Hepatocyte (in vitro differentiated cells): ENCODE measurements around the gene RASGRF2. TPM values are rescaled to one million over a fixed set of nuclear protein-coding genes. Genes with fewer than 3 reads are reported as not detected.

Source experiments
- DNase-seq: peaks from one replicate; pipeline ENCODE4 v3.0.0-alpha.2; 2016; ENCODE audit warnings: low spot score
- H2AFZ ChIP-seq: fragments of 200-600 bp; sonication (generic); 2 replicates; pipeline ENCODE4 v1.6.0; 2016; ENCODE audit warnings: antibody characterized with exemption, mild to moderate bottlenecking
- H3K27ac ChIP-seq: fragments of 200-600 bp; sonication (generic); 2 replicates; pipeline ENCODE4 v1.5.1; 2016; ENCODE audit warnings: mild to moderate bottlenecking
- H3K27me3 ChIP-seq: fragments of 200-600 bp; sonication (generic); 2 replicates; pipeline ENCODE4 v1.6.1; 2016
- H3K36me3 ChIP-seq: fragments of 200-600 bp; sonication (generic); replicated peaks from 2 replicates; pipeline ENCODE4 v1.5.1; 2016; ENCODE audit warnings: low read depth; ENCODE audit not compliant: insufficient read depth
- H3K4me1 ChIP-seq: fragments of 200-600 bp; sonication (generic); 2 replicates; pipeline ENCODE4 v1.5.1; 2016; ENCODE audit warnings: mild to moderate bottlenecking, moderate library complexity; ENCODE audit not compliant: insufficient read depth
- H3K4me2 ChIP-seq: fragments of 200-600 bp; sonication (generic); 2 replicates; pipeline ENCODE4 v1.6.0; 2016
- H3K4me3 ChIP-seq: fragments of 200-600 bp; sonication (generic); 2 replicates; pipeline ENCODE4 v1.5.1; 2016; ENCODE audit warnings: mild to moderate bottlenecking
- H3K79me2 ChIP-seq: fragments of 200-600 bp; sonication (generic); 2 replicates; pipeline ENCODE4 v1.6.0; 2017; ENCODE audit warnings: mild to moderate bottlenecking
- H3K9me2 ChIP-seq: fragments of 200-600 bp; sonication (generic); replicated peaks from 2 replicates; pipeline ENCODE4 v1.6.0; 2017; ENCODE audit warnings: mild to moderate bottlenecking; ENCODE audit not compliant: insufficient read depth
- H3K9me3 ChIP-seq: fragments of 200-600 bp; sonication (generic); 2 replicates; pipeline ENCODE4 v1.5.1; 2016; ENCODE audit warnings: low read depth, mild to moderate bottlenecking
- H4K20me1 ChIP-seq: fragments of 200-600 bp; sonication (generic); 2 replicates; pipeline ENCODE4 v1.6.0; 2016; ENCODE audit warnings: mild to moderate bottlenecking; ENCODE audit not compliant: insufficient read depth, poor library complexity, severe bottlenecking
- CTCF ChIP-seq: fragments of 200-600 bp; sonication (generic); IDR thresholded peaks from 2 replicates; pipeline ENCODE4 v1.5.1; 2016; ENCODE audit warnings: antibody characterized with exemption, mild to moderate bottlenecking; ENCODE audit not compliant: poor library complexity
- EZH2 ChIP-seq: fragments of 200-600 bp; sonication (generic); IDR thresholded peaks from 2 replicates; pipeline ENCODE4 v1.6.1; 2016; ENCODE audit warnings: antibody characterized with exemption, mild to moderate bottlenecking, borderline replicate concordance
- EZH2phosphoT487 ChIP-seq: fragments of 200-600 bp; sonication (generic); IDR thresholded peaks from one replicate; pipeline ENCODE4 v1.6.1; 2018; ENCODE audit warnings: antibody characterized with exemption, mild to moderate bottlenecking, low read depth, moderate library complexity; ENCODE audit not compliant: unreplicated experiment, severe bottlenecking
- WGBS: methylation state at CpG from one replicate; pipeline ENCODE4 v1.1.6; 2016; ENCODE audit warnings: low lambda C conversion rate; ENCODE audit errors: missing lambda C conversion rate; 5-methylcytosine and 5-hydroxymethylcytosine counted together
- polyA plus RNA-seq: library from polyadenylated mRNA; unstranded; fragments of >200 nt; fragmentation: Nextera tagmentation; extraction: Ambion mirVana; gene quantifications from 2 replicates; pipeline ENCODE4 v1.2.1, GENCODE V29; 2016
- total RNA-seq: library from RNA; depleted of rRNA; stranded (reverse); fragments of >200 nt; gene quantifications from 2 replicates; pipeline ENCODE4 v1.2.3, GENCODE V29; 2014

The RASGRF2 gene
- total and polyA plus RNA-seq, 2 experiments from 2014 or later = 2.0 to 3.3 TPM

GRCh38 chr5:81226949-81227348, 266.8 kb downstream of the RASGRF2 start:
- Histone ChIP-seq H4K20me1 (no peaks in the 10 kb centered on the region), H3K4me1 (no peaks in the 10 kb centered on the region), H3K9me3 (no peaks in the 10 kb centered on the region), H3K27me3 (no peaks in the 10 kb centered on the region), H3K27ac (no peak overlapping the region), H3K4me2 (no peak overlapping the region), H2AFZ (no peak overlapping the region), H3K4me3 (no peak overlapping the region), H3K9me2 (no peaks in the 10 kb centered on the region), H3K36me3 (no peaks in the 10 kb centered on the region), H3K79me2 (no peaks in the 10 kb centered on the region)
- TF ChIP-seq CTCF (no peak), EZH2phosphoT487 (no peak), EZH2 (no peak)
- 85% methylated on average over 1 of the region's 1 CpG for WGBS
- DNase-seq = no peak

GRCh38 chr5:81228084-81228483, 267.9 kb downstream of the RASGRF2 start:
- Histone ChIP-seq H3K27ac (no peak overlapping the region), H3K4me2 (no peak overlapping the region), H2AFZ (no peak overlapping the region), H3K4me1 (no peaks in the 10 kb centered on the region), H3K36me3 (no peaks in the 10 kb centered on the region), H3K79me2 (no peaks in the 10 kb centered on the region), H4K20me1 (no peaks in the 10 kb centered on the region), H3K9me3 (no peaks in the 10 kb centered on the region), H3K9me2 (no peaks in the 10 kb centered on the region), H3K4me3 (no peak overlapping the region), H3K27me3 (no peaks in the 10 kb centered on the region)
- WGBS = 71% methylated on average over 4 of the region's 4 CpGs
- TF ChIP-seq CTCF (no peak), EZH2 (no peak), EZH2phosphoT487 (no peak)
- no peak for DNase-seq

- Histone ChIP-seq H3K27me3 (no peaks in the 10 kb centered on the region), H2AFZ (no peak overlapping the region), H3K4me3 (no peak overlapping the region), H3K4me2 (no peak overlapping the region), H3K4me1 (no peaks in the 10 kb centered on the region), H3K9me2 (no peaks in the 10 kb centered on the region), H4K20me1 (no peaks in the 10 kb centered on the region), H3K36me3 (no peaks in the 10 kb centered on the region), H3K9me3 (no peaks in the 10 kb centered on the region), H3K79me2 (no peaks in the 10 kb centered on the region), H3K27ac (no peak overlapping the region)
- no peak for DNase-seq
- TF ChIP-seq EZH2phosphoT487 (no peak), CTCF (no peak), EZH2 (no peak)
- WGBS = 83% methylated on average over 8 of the region's 8 CpGs
These were observed 270.3 kb downstream of the RASGRF2 start for GRCh38 chr5:81230416-81230815.
